ENCODE measurements around the gene CCDC83. TPM values are rescaled to one million over a fixed set of nuclear protein-coding genes. Genes with fewer than 3 reads are reported as not detected.

Gene CCDC83
- total RNA-seq, 1 experiment from 2014 or later: not detected

DNA sequence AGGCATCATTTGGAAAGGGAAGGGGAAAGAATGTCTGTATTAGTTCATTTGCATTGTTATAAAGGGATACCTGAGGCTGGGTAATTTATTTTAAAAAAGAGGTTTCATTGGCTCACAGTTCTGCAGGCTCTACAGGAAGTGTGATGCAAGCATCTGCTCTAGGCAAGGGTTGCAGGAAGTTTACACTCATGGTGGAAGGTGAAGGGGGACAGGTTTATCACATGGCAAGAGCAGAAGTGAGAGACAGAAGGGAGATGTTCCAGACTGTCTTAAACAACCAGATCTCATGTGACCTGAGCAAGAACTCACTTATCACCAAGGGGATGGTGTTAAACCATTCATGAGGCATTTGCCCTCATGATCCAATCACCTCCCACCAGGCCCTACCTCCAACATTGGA lies 90.6 kb downstream of the CCDC83 start:
- Histone ChIP-seq H3K36me3 (ENCODE audit: control insufficient read depth, insufficient read depth, low read length) (no peaks in the 10 kb centered on the region), H3K4me1 (peaks cover 9% of the 10 kb centered on the region; the same call in 1 of the 2 replicates), H3K4me3 (ENCODE audit: low read depth, low read length) (no peak overlapping the region), H3K9me3 (peaks cover 13% of the 10 kb centered on the region; the same call in 1 of the 2 replicates), H3K27me3 (replicated peaks; ENCODE audit: control insufficient read depth, insufficient read depth, low read length) (no peaks in the 10 kb centered on the region)
- H3K27me3 Mint-ChIP-seq (ENCODE audit: insufficient read depth, unreplicated experiment): no peaks in the 10 kb centered on the region
- H3K27ac Mint-ChIP-seq (ENCODE audit: unreplicated experiment): no peak overlapping the region
- no TSS peak for BruUV-seq (replicated peaks)
- peaks cover 17% of the 10 kb centered on the region for H3K36me3 Mint-ChIP-seq (ENCODE audit: insufficient read depth, unreplicated experiment)
- no peak for DNase-seq
- POLR2A ChIA-PET: interaction anchor here (1.2 kb wide), 1 partner anchor 299 kb away, joined by 3 read pairs; the partner anchor contains the start of gene EED
- no peak overlapping the region for H3K4me3 Mint-ChIP-seq (ENCODE audit: unreplicated experiment)
- intact Hi-C loops (cut with micrococcal nuclease; ENCODE audit: unreplicated experiment): loop anchor here (1.0 to 10.0 kb wide), 3 partner anchors 251 to 351 kb away; no protein-coding TSS in a partner anchor
- CTCF ChIA-PET: interaction anchor here (0.5 to 1.3 kb wide), 4 partner anchors 75 to 396 kb away, joined by 3 to 5 read pairs (median 4); partner anchors contain the start of gene CCDC83
- TF ChIP-seq, protein P1, sequence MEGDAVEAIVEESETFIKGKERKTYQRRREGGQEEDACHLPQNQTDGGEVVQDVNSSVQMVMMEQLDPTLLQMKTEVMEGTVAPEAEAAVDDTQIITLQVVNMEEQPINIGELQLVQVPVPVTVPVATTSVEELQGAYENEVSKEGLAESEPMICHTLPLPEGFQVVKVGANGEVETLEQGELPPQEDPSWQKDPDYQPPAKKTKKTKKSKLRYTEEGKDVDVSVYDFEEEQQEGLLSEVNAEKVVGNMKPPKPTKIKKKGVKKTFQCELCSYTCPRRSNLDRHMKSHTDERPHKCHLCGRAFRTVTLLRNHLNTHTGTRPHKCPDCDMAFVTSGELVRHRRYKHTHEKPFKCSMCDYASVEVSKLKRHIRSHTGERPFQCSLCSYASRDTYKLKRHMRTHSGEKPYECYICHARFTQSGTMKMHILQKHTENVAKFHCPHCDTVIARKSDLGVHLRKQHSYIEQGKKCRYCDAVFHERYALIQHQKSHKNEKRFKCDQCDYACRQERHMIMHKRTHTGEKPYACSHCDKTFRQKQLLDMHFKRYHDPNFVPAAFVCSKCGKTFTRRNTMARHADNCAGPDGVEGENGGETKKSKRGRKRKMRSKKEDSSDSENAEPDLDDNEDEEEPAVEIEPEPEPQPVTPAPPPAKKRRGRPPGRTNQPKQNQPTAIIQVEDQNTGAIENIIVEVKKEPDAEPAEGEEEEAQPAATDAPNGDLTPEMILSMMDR (IDR thresholded peaks at IDR 0.05; ENCODE audit: insufficient read depth in 1 of 2, low read depth in 1 of 2, low read length in 1 of 2, severe bottlenecking in 1 of 2, unreplicated experiment in 1 of 2): no peak
- peaks cover 5% of the 10 kb centered on the region for H3K4me1 Mint-ChIP-seq (ENCODE audit: low read depth, unreplicated experiment)
- H3K9me3 Mint-ChIP-seq (ENCODE audit: unreplicated experiment): no peaks in the 10 kb centered on the region

DNA sequence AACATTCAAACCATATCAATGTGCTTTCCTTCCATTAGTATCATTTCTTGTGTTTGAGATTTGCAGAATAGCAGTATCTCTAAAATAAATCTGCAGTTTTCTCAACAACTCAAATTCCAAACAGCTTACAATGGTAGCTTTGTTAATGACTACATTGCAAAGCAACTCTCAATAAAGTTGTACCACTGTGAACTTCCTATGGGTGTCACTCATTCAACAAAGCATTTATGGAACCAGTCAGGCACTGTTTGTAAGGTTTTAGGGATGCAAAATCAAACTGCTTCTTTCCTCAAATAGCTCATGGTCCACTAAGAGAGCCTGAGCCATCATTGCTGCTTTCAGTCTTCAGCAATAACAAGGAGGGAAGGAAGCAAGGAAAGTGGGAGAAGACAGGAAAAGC lies 91.0 kb downstream of the CCDC83 start:
- Mint-ChIP-seq H3K4me3 (ENCODE audit: unreplicated experiment) (no peak overlapping the region), H3K9me3 (ENCODE audit: unreplicated experiment) (no peaks in the 10 kb centered on the region), H3K27me3 (ENCODE audit: insufficient read depth, unreplicated experiment) (no peaks in the 10 kb centered on the region), H3K27ac (ENCODE audit: unreplicated experiment) (no peak overlapping the region), H3K36me3 (ENCODE audit: insufficient read depth, unreplicated experiment) (peaks cover 21% of the 10 kb centered on the region), H3K4me1 (ENCODE audit: low read depth, unreplicated experiment) (peaks cover 5% of the 10 kb centered on the region)
- Histone ChIP-seq H3K27me3 (replicated peaks; ENCODE audit: control insufficient read depth, insufficient read depth, low read length) (no peaks in the 10 kb centered on the region), H3K4me3 (ENCODE audit: low read depth, low read length) (no peak overlapping the region), H3K36me3 (ENCODE audit: control insufficient read depth, insufficient read depth, low read length) (no peaks in the 10 kb centered on the region), H3K4me1 (peaks cover 9% of the 10 kb centered on the region; the same call in 1 of the 2 replicates), H3K9me3 (peaks cover 11% of the 10 kb centered on the region; the same call in 1 of the 2 replicates)
- ChIA-PET CTCF (interaction anchor here (0.5 to 1.3 kb wide), 5 partner anchors 74 to 395 kb away, joined by 3 to 5 read pairs (median 4); partner anchors contain the start of gene CCDC83), POLR2A (interaction anchor here (0.5 to 1.2 kb wide), 2 partner anchors 23 to 299 kb away, joined by 3 to 4 read pairs; partner anchors contain the start of gene EED)
- TF ChIP-seq, protein P1 (IDR thresholded peaks at IDR 0.05; ENCODE audit: insufficient read depth in 1 of 2, low read depth in 1 of 2, low read length in 1 of 2, severe bottlenecking in 1 of 2, unreplicated experiment in 1 of 2): no peak
- DNase-seq: no peak
- intact Hi-C loops (cut with micrococcal nuclease; ENCODE audit: unreplicated experiment): loop anchor here (1.0 to 10.0 kb wide), 3 partner anchors 251 to 351 kb away; no protein-coding TSS in a partner anchor
- BruUV-seq (replicated peaks): no TSS peak

DNA sequence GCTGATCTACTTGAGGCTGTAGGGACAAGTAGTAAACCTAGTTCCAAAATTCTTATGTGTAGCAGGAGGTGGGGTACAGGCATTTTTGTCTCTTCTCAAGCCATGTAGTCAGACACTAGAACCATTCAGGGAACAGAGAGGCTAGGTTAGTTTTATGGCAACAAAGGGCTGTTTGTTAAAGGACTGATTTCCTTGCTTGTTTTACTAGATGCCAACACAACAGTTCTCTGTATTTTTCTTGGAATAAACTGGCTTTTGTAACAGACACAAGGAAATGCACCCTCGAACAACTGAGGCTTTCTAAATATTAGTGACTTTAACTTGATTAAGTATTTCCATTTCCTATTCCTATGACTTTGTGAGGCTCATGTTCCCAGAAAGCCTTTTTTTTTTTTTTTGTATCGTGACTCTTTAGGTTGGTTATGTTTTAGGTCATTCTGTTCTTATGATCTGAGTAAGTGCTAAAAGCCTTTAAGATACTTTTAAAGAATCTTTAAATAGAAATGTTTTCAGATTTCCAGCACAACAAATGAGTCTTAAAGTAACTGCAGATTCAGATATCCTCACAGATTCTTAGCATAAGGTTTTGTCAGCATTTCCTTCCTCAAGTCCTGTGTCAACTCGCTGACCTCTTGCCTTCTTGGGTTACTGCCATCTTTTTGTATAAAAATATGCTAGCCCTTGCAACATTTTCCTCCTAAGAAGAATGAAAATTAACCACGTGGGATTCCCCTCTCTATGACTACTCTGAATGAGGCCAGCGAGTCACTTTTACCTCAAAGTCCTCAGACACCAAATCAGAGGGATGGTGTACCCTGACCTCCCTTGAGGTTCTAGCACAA lies 92.5 kb downstream of the CCDC83 start:
- H3K4me3 Mint-ChIP-seq (ENCODE audit: unreplicated experiment): no peak overlapping the region
- peaks cover 11% of the 10 kb centered on the region; the same call in 1 of the 2 replicates for H3K9me3 ChIP-seq
- DNase-seq: no peak
- H3K27ac Mint-ChIP-seq (ENCODE audit: unreplicated experiment): no peak overlapping the region
- TF ChIP-seq, protein P1 (IDR thresholded peaks at IDR 0.05; ENCODE audit: insufficient read depth in 1 of 2, low read depth in 1 of 2, low read length in 1 of 2, severe bottlenecking in 1 of 2, unreplicated experiment in 1 of 2): no peak
- intact Hi-C loops (cut with micrococcal nuclease; ENCODE audit: unreplicated experiment): loop anchor here (10.0 kb wide), 2 partner anchors 253 to 353 kb away; no protein-coding TSS in a partner anchor
- POLR2A ChIA-PET: no interaction called here
- no TSS peak for BruUV-seq (replicated peaks)
- peaks cover 34% of the 10 kb centered on the region for H3K36me3 Mint-ChIP-seq (ENCODE audit: insufficient read depth, unreplicated experiment)
- H3K27me3 Mint-ChIP-seq (ENCODE audit: insufficient read depth, unreplicated experiment): no peaks in the 10 kb centered on the region
- no peaks in the 10 kb centered on the region for H3K9me3 Mint-ChIP-seq (ENCODE audit: unreplicated experiment)
- peaks cover 5% of the 10 kb centered on the region for H3K4me1 Mint-ChIP-seq (ENCODE audit: low read depth, unreplicated experiment)
- H3K27me3 ChIP-seq (replicated peaks; ENCODE audit: control insufficient read depth, insufficient read depth, low read length): no peaks in the 10 kb centered on the region
- no peak overlapping the region for H3K4me3 ChIP-seq (ENCODE audit: low read depth, low read length)
- no peaks in the 10 kb centered on the region for H3K36me3 ChIP-seq (ENCODE audit: control insufficient read depth, insufficient read depth, low read length)
- CTCF ChIA-PET: no interaction called here
- H3K4me1 ChIP-seq: peaks cover 9% of the 10 kb centered on the region; the same call in 1 of the 2 replicates

Data from Caco-2 (cell line).